Lung (tissue), 12 donors: ENCODE results near the gene CD200R1. TPM values are rescaled to one million over a fixed set of nuclear protein-coding genes. Genes with fewer than 3 reads are reported as not detected.

Experiments
- ATAC-seq: fragments of 200-7000 bp; cut with Tn5 transposase; one replicate; pipeline ENCODE4 v1.9.1; 2020; ENCODE audit warnings: moderate number of reproducible peaks; ENCODE audit not compliant: insufficient read depth, low FRiP score
- DNase-seq, 3 donors: peaks; one replicate each; pipeline ENCODE4 v3.0.0-alpha.2; 2013 to 2017
- H3K27ac ChIP-seq, 2 donors: one replicate each; pipeline ENCODE4 v1.5.1; 2013; ENCODE audit warnings: mild to moderate bottlenecking in 2 of 2, moderate library complexity in 2 of 2, control low read depth in 1 of 2, inconsistent platforms in 1 of 2, low read depth in 1 of 2, low read length in 1 of 2
- H3K27me3 ChIP-seq, 3 donors: one replicate each; pipeline ENCODE4 v1.5.1; 2013; ENCODE audit warnings: low read length in 2 of 3; ENCODE audit not compliant: control insufficient read depth in 3 of 3, insufficient read depth in 3 of 3
- H3K36me3 ChIP-seq, 4 donors: one replicate each; pipeline ENCODE4 v1.5.1; 2013; ENCODE audit warnings: low read length in 4 of 4, mild to moderate bottlenecking in 1 of 4, moderate library complexity in 1 of 4; ENCODE audit not compliant: control insufficient read depth in 4 of 4, insufficient read depth in 4 of 4
- H3K4me1 ChIP-seq, 5 donors: one replicate each; pipeline ENCODE4 v1.5.1; 2013; ENCODE audit warnings: low read length in 5 of 5, mild to moderate bottlenecking in 2 of 5, moderate library complexity in 1 of 5; ENCODE audit not compliant: control insufficient read depth in 5 of 5, insufficient read depth in 5 of 5
- H3K4me3 ChIP-seq: one replicate; pipeline ENCODE4 v1.5.1; 2013; ENCODE audit warnings: mild to moderate bottlenecking, control low read depth, moderate library complexity
- H3K9ac ChIP-seq, 2 donors: one replicate each; pipeline ENCODE4 v1.5.1; 2013; ENCODE audit warnings: low read length in 2 of 2, control low read depth in 1 of 2; ENCODE audit not compliant: insufficient read depth in 1 of 2
- H3K9me3 ChIP-seq, 4 donors: one replicate each; pipeline ENCODE4 v1.5.1; 2013; ENCODE audit warnings: low read length in 3 of 4, mild to moderate bottlenecking in 1 of 4, moderate library complexity in 1 of 4; ENCODE audit not compliant: control insufficient read depth in 4 of 4, insufficient read depth in 3 of 4
- WGBS, 2 donors: extraction: QIAGEN DNeasy Blood & Tissue Kit; methylation state at CpG; one replicate each; pipeline ENCODE4 v1.1.7; 2013; 5-methylcytosine and 5-hydroxymethylcytosine counted together
- polyA plus RNA-seq, 2 donors: library from polyadenylated mRNA; stranded (reverse); fragments of 200-250 nt; gene quantifications; one replicate each; pipeline ENCODE4 v1.2.1, GENCODE V29; 2013
- total RNA-seq, 2 donors: library from RNA; depleted of rRNA in 1 of 2; stranded (reverse); fragments of >200 nt in 1 of 2; gene quantifications; one replicate each; pipeline ENCODE4 v1.2.1, GENCODE V29; 2014 to 2021
- TF ChIP-seq, protein P1 (sequence below): IDR thresholded peaks from 2 replicates; pipeline ENCODE4 v1.5.1; 2012; ENCODE audit warnings: mild to moderate bottlenecking; ENCODE audit errors: control extremely low read depth, extremely low read depth
- donor health status: control.
- donor health status: control.
- donor health status: Bipolar disorder and iron deficiency.
- donor health status: healthy.
- donor health status: DM: yes; HTN: yes; CAD: no.

The CD200R1 gene
- total and polyA plus RNA-seq, 4 donors = 0.22 to 2.2 (median 0.58) TPM

- Histone ChIP-seq H3K36me3 (no peaks in the 10 kb centered on the region), H3K9me3 (peaks cover 0 to 6% (median 2%) of the 10 kb centered on the region in 4 donors), H3K4me1 (no peaks in the 10 kb centered on the region), H3K4me3 (no peak overlapping the region), H3K9ac (no peak overlapping the region), H3K27ac (no peak overlapping the region), H3K27me3 (peaks cover 0 to 24% (median 4%) of the 10 kb centered on the region in 3 donors)
- DNase-seq (no peak), ATAC-seq (no peak)
- TF ChIP-seq, protein P1, sequence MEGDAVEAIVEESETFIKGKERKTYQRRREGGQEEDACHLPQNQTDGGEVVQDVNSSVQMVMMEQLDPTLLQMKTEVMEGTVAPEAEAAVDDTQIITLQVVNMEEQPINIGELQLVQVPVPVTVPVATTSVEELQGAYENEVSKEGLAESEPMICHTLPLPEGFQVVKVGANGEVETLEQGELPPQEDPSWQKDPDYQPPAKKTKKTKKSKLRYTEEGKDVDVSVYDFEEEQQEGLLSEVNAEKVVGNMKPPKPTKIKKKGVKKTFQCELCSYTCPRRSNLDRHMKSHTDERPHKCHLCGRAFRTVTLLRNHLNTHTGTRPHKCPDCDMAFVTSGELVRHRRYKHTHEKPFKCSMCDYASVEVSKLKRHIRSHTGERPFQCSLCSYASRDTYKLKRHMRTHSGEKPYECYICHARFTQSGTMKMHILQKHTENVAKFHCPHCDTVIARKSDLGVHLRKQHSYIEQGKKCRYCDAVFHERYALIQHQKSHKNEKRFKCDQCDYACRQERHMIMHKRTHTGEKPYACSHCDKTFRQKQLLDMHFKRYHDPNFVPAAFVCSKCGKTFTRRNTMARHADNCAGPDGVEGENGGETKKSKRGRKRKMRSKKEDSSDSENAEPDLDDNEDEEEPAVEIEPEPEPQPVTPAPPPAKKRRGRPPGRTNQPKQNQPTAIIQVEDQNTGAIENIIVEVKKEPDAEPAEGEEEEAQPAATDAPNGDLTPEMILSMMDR = no peak
- 96 to 97% methylated on average over 1 of the region's 1 CpG for WGBS, 2 donors
These were observed 7.5 kb downstream of the CD200R1 start for GRCh38 chr3:112967425-112967824.

DNA sequence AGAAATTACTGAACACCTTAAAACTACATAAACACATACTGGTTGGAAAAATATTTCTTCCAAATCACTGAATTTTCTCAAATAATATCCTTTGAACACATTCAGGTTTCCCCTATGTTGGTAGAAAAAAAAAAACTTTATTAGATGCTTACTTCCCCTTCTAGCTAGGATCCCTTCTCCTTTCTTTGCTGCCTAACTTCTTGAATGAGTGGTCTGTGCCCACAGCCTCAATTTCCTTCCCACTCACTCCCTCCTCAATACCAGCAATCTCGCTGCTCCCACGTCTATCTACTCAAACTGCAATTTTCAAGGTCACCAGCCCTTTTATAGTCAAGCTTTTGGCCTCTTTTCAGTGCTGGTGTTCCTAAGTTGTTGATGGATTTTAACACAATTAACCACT, 8.3 kb downstream of the CD200R1 start:
- Histone ChIP-seq H3K9me3 (peaks cover 0 to 6% (median 2%) of the 10 kb centered on the region in 4 donors), H3K4me3 (no peak overlapping the region), H3K4me1 (no peaks in the 10 kb centered on the region), H3K9ac (no peak overlapping the region), H3K27ac (no peak overlapping the region), H3K27me3 (peaks cover 0 to 19% (median 3%) of the 10 kb centered on the region in 3 donors), H3K36me3 (no peaks in the 10 kb centered on the region)
- ATAC-seq (no peak), DNase-seq (no peak)
- TF ChIP-seq, protein P1 = no peak
- WGBS, 2 donors = 18 to 45% methylated on average over 2 of the region's 2 CpGs

DNA sequence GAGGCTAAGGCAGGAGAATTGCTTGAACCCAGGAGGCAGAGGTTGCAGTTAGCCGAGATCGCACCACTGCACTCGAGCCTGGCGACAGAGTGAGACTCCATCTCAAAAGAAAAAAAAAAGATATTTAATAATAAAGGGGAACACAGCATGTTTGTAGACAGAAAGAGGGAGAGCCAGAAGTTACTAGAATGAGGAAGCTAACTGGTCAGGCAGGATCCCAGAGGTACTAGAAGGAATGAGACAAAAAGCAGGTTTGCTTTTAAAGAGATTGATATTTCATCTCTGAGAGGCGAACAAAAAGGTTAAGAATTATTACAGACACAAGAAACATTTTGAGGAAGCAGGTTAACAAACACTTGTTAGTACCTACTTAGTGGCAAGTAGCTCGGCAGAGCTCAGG, 9.2 kb downstream of the CD200R1 start:
- Histone ChIP-seq H3K27me3 (peaks cover 0 to 11% (median 0%) of the 10 kb centered on the region in 3 donors), H3K9ac (no peak overlapping the region), H3K4me1 (no peaks in the 10 kb centered on the region), H3K36me3 (no peaks in the 10 kb centered on the region), H3K9me3 (peaks cover 0 to 6% (median 2%) of the 10 kb centered on the region in 4 donors), H3K4me3 (no peak overlapping the region), H3K27ac (no peak overlapping the region)
- DNase-seq (no peak), ATAC-seq (no peak)
- 74 to 75% methylated on average over 6 of the region's 6 CpGs for WGBS, 2 donors
- TF ChIP-seq, protein P1 = no peak

DNA sequence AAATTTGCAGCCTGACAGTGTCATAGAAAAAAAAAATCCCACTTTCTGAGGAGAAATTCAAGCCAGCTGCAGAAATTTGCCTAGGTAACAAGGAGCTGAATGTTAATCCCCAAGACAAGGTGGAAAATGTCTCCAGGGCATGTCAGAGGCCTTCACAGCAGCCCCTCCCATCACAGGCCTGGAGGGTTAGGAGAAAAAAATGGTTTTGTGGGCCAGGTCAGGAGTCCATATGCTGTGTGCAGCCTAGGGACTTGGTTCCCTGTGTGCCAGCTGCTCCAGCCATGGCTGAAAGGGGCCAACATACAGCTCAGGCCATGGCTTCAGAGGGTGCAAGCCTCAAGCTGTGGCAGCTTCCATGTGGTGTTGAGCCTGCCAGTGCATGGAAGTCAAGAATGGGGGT, 11.2 kb downstream of the CD200R1 start:
- Histone ChIP-seq H3K36me3 (no peaks in the 10 kb centered on the region), H3K9me3 (peaks cover 0 to 6% (median 2%) of the 10 kb centered on the region in 4 donors), H3K4me3 (no peak overlapping the region), H3K27me3 (peaks cover 0 to 9% (median 0%) of the 10 kb centered on the region in 3 donors), H3K9ac (no peak overlapping the region), H3K4me1 (no peaks in the 10 kb centered on the region), H3K27ac (no peak overlapping the region)
- DNase-seq (no peak), ATAC-seq (no peak)
- TF ChIP-seq, protein P1 = no peak
